ENCODE results near the gene SNTB2. TPM values are rescaled to one million over a fixed set of nuclear protein-coding genes. Genes with fewer than 3 reads are reported as not detected.
"Not testable (repeated sequence)": the region's sequence is repeated elsewhere in the genome, so short reads cannot be mapped to it uniquely, and the experiment has no call there.

Gene SNTB2
- total RNA-seq, 1 donor from 2014 or later = 106 TPM

- no peak for DNase-seq (ENCODE audit: low read depth, low spot score)
Observed at GRCh38 chr16:69283851-69284250, 96.9 kb downstream of the SNTB2 start.

DNA sequence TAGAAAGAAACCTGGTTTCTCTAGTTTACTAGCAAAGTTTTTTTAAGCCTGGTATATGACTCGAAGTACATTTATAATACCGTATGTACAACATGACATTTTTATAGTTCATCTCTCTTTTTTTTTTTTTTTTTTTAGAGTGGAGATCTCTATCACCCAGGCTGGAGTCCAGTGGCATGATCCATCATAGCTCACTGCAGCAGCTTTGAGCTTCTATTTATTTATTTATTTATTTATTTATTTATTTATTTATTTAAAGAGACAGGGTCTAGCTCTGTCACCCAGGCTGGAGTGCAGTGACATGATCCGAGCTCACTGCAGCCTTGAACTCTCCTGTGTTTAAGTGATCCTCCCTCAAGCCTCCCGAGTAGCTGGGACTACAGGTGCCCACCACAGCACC lies 98.3 kb downstream of the SNTB2 start:
- no peak for DNase-seq (ENCODE audit: low read depth, low spot score)

DNA sequence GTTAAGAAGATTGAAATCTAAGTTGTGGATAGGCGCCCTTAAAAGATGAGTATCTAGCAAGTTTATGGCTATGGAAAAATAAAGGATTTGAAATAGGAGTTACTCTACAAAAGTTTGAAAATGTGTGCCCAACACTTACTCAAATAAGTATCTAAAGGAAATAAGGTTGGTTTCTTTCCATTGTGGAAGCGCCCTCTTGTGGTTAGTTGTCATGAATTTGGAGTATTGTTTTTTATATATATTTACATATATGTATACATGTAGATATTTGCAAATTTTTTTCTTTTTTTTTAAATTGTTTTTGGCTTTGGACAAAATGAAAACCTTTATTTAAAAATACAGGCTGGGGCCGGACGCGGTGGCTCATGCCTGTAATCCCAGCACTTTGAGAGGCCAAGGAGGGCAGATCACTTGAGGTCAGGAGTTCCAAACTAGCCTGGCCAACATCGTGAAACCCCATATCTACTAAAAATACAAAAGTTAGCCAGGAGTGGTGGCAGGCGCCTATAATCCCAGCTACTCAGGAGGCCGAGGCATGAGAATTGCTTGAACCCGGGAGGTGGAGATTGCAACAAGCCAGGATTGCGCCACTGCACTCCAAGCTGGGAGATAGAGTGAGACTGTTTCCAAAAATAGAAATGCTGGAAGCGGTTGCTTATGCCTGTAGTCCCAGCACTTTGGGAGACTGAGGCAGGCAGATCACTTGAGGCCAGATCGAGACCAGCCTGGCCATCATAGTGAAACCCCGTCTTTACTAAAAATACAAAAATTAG lies 100.2 kb downstream of the SNTB2 start:
- no peak for DNase-seq (ENCODE audit: low read depth, low spot score)

- DNase-seq (ENCODE audit: low read depth, low spot score) = not testable (repeated sequence)
Observed at GRCh38 chr16:69291657-69292056, 104.7 kb downstream of the SNTB2 start.

DNA sequence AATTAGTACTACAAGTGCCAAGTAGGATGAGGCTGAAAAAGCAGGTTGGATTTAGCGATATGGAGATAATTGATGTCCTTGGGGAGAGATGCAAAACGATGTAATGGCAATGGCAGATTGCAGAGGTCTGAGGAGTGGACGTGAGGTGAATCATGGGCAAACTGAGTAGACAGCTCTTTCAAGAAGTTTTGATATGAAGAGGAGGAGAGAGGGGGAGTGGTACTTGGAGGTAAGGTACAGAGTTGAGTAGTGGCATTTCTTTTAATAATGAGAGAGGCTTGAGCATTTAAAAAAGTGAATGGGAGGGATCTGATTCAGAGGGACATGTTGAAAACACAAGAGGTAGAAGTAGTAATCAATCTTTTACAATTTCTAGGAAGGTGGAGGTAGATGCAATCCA lies 106.4 kb downstream of the SNTB2 start:
- no peak for DNase-seq (ENCODE audit: low read depth, low spot score)

DNA sequence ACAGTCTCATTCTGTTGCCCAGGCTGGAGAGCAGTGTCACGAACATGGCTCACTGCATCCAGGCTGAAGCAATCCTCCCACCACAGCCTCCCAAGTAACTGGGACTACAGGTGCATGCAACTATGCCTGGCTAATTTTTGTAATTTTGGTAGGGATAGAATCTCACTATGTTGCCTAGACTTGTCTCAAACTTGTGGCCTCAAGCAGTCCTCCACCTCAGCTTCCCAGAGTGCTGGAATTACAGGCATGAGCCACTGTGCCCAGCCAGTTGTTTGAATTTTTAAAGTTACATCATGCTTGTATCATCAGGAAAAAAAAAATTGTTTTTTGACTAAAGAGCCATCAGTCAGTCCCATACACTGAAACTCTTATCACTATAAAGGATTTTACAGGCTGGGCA lies 107.1 kb downstream of the SNTB2 start:
- no peak for DNase-seq (ENCODE audit: low read depth, low spot score)

DNA sequence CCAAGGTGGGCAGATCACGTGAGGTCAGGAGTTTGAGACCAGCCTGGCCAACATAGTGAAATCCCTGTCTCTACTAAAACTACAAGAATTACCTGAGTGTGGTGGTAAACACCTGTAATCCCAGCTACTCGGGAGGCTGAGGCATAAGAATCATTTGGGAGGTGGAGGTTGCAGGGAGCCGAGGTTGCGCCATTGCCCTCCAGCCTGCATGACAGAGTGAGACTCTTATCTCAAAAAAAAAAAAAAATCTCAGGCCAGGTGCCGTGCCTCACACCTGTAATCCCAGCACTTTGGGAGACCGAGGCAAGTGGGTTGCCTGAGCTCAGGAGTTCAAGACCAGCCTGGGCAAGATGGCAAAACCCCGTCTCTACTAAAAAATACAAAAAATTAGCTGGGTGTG lies 109.8 kb downstream of the SNTB2 start:
- DNase-seq (ENCODE audit: low read depth, low spot score) = not testable (repeated sequence)

DNA sequence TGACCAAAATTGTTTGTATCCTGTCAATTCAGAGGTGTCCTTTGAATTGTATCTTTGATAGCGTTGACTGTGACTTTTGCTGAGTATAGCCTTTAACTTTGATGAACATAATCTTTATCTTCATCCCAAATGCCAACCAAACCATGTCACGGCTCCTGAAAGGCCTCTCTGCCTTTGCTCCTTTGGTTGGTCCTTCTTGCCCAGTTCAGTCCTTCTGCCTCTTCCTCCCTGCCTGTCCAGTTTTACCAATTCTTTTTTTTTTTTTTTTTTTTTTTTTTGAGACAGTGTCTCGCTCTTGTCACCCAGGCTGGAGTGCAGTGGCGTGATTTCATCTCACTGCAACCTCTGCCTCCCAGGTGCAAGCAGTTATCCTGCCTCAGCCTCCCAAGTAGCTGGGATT lies 111.3 kb downstream of the SNTB2 start:
- DNase-seq (ENCODE audit: low read depth, low spot score) = no peak

GRCh38 chr16:69301187-69301586 lies 114.2 kb downstream of the SNTB2 start:
- DNase-seq (ENCODE audit: low read depth, low spot score) = no peak

DNA sequence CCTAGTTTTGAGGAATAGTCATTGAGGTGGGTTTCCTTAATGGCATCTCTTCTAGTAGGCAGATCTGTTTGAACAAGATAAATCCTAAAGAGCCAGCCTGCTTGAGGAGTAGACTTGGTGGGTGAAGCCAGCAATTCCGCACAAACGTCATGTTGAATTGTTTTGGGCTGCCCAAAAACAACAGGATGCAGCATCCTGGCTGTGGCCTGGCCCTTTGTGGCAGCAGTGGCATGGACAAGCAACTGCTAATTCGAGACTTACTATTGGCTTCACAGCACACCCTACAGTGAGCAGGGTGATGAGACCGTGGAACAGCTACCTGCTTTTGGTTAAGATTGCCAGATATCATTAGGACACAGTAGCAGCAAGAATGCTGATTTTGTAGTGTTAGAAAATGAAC lies 114.9 kb downstream of the SNTB2 start:
- DNase-seq (ENCODE audit: low read depth, low spot score) = no peak

DNA sequence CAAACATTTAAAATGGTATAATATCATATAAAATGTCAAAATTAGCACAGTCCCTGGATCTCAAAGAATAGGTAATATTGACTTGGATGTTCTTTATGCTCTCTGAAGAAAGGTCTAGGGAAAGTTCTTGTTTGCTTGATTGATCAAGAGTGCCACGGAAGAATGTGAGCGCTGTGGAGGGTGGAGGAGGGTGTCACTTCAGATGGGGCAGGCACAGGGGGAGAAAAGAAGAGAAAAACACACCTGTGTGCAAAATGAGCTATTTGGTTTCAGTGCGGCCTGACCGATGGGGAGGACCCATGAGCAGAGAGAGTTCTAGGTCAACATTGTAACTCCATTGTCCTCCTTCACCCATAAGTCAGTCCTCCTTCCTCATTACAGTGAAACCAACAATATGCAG lies 115.3 kb downstream of the SNTB2 start:
- no peak for DNase-seq (ENCODE audit: low read depth, low spot score)

DNA sequence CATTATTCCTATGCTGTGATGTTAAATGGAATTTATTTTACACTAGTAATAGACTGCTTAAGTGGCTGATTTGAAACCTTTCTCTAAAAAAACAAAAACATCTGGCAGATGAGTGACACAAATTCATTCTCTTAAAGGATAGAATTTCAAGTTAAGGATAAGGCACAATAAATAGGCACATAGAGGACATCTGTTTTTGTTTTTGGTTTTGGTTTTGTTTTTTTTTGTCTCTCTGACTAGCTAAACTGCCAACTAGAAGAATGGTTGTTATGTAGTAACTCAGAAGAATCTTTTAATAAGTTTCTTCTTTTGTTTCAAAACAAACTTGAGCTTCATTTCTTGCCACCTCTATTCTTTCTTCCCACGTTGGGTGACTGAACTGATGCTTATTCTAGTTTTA lies 119.1 kb downstream of the SNTB2 start:
- DNase-seq (ENCODE audit: low read depth, low spot score) = no peak

GRCh38 chr16:69307091-69307490 lies 120.1 kb downstream of the SNTB2 start:
- DNase-seq (ENCODE audit: low read depth, low spot score) = no peak

DNA sequence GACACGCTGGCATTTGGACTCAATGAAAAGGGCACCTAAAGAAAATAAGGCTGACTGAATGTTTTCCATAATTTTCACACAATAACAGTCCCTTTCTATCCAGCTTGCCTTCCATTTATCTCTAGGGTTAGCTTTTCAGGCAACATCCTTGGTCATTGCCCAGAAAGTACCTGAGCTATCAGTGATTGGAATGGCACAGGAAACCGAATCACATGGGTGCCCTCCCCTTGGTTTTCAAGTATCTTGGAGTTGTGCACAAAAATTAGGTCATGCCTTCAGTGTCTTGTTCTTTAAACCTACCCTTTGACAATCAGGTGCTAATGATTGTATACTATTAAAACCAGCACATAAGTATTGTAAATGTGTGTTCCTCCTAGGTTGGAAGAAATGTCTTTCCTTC lies 120.9 kb downstream of the SNTB2 start:
- no peak for DNase-seq (ENCODE audit: low read depth, low spot score)

GRCh38 chr16:69309316-69309715 lies 122.4 kb downstream of the SNTB2 start:
- DNase-seq (ENCODE audit: low read depth, low spot score) = no peak

- peak; percentile 87 for DNase-seq (ENCODE audit: low read depth, low spot score)
Observed at GRCh38 chr16:69310653-69311532, 123.9 kb downstream of the SNTB2 start, which contains the start of gene VPS4A. Gene VPS4A, plus strand, starts transcription at chr16:69311350. Its CDS starts 162 bp downstream, at chr16:69311512.

DNA sequence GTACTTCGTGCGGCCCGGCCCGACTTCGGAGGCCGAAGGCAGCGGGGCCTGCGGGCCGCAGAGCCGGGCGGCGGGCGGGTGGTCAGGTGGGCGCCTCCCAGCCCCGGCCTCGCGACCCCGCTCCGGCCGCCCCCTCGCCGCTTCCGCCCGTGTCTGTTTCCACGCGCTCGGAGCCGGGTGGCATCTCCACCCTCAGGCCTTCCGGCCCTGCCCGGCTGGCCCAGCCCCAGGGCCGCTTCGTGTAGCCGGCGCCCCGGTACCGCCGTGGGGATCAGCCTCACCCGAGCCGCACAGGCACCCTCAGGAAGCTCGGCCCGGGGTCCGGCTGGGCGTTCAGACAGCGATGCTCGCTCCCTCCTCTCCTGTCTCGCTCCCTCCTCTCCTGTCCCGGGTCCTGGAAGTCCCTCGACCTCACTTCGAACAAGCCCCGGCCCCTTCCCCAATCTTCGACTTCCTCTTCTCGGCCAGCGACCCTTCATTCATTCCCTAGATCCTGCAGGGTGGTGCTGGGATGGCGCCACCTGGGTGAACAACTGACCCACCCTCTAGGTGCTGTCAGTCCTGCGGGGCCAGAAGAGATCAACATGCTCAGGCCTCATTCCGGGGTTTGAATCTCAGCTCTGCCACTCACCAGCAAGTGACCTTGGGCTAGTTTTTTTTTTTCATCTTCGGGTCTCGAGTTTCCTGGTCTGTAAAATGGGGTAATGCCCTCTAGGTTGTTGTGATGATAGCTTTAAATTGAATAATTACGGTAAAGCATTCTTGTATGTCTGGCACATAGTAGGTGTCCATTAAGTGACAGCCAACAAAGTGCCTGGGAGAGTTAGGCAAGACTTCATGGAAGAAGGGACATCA lies 124.8 kb downstream of the SNTB2 start:
- DNase-seq (ENCODE audit: low read depth, low spot score) = no peak

DNA sequence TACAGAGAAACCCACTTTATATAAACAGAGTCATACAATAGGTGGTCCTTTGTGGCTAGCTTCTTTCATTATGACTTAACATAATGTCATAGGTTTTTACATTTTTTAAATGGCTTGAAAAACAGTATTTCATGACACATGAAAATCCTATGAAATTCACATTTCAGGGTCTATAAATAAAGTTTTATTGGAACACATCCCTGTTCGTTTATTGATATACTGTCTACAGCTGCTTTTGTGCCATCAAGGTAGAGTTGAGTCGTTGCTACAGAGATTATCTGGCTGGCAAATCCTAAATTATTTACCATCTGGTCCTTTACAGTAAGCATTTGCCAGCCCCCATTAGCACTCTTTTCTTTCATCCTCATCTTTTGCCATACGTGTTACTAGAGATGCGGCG lies 126.5 kb downstream of the SNTB2 start:
- DNase-seq (ENCODE audit: low read depth, low spot score) = no peak

GRCh38 chr16:69314534-69314933 lies 127.6 kb downstream of the SNTB2 start:
- DNase-seq (ENCODE audit: low read depth, low spot score) = no peak

DNA sequence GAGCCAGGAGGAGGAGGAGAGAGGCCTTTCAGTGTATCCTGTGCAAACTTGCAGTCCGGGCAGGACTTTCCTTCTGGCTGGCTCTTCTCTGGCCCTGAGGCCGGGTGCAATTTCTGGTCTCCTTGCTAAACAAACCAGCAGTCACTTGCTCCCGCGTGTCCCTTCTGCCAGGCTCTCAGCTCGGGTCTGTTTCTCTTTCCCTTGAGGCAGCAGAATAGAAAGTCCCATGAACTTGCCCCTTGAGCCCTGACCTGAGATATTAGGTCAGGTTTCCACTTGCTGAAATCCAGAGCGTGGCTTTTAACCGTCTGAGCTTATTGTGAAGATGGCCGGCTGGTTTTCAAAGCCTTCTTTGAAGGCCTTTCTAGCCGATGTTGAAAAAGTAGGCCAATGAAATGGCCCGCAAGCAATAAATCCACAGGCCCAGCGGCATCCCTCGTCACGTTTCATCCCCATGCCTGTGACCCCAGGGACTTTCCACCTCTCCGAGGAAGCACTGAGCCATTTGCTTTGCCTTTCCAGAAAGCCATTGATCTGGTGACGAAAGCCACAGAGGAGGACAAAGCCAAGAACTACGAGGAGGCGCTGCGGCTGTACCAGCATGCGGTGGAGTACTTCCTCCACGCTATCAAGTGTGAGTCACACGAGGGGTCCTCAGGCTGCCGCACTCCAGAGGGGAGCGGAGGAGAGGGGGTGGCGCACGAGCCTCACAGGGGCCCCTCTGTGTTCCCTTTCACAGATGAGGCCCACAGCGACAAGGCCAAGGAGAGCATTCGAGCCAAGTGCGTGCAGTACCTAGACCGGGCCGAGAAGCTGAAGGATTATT lies 128.7 kb downstream of the SNTB2 start:
- no peak for DNase-seq (ENCODE audit: low read depth, low spot score)

- no peak for DNase-seq (ENCODE audit: low read depth, low spot score)
Observed at GRCh38 chr16:69316595-69317034, 129.7 kb downstream of the SNTB2 start.

Measured in pulmonary artery endothelial cell (primary cell).